ENCODE data around the gene ZBTB16.

Gene ZBTB16
- long read RNA-seq, transcript ZBTB16-201 (7 exons, 2,523 nt): major isoform, 84 of 112 reads
- long read RNA-seq, partial matches to known transcripts: 8 of 112 reads
- long read RNA-seq, other reads (novel, unspliced or antisense): 17 of 112 reads

GRCh38 chr11:114059278-114059983 lies at the start of gene ZBTB16:
TSS of gene ZBTB16 (plus strand) at chr11:114059711. CDS start at chr11:114063301, 3,590 bp downstream.
- no peaks in the 10 kb centered on the region for H3K27me3 ChIP-seq (ENCODE audit: insufficient read depth, poor library complexity, severe bottlenecking)
- H3K27ac ChIP-seq (replicated peaks): peak within 1 kb of the TSS; percentile 88
- DNase-seq (ENCODE audit: low read depth in 1 of 2, low spot score in 1 of 2): peak; percentile 61 to 89
- H3K4me3 ChIP-seq (replicated peaks; ENCODE audit: insufficient read depth, low read length): peak within 1 kb of the TSS; percentile 73
- TF ChIP-seq SPI1 (IDR thresholded peaks at IDR 0.05; ENCODE audit: borderline replicate concordance, low read depth) (peak; percentile 56; the same call in 1 of the 2 replicates), GABPA (IDR thresholded peaks at IDR 0.05; ENCODE audit: low read depth) (peak; percentile 80), REST (IDR thresholded peaks at IDR 0.05; ENCODE audit: insufficient replicate concordance, low read depth) (peak; percentile 11), POLR2AphosphoS5 (IDR thresholded peaks at IDR 0.05; ENCODE audit: low read depth) (no peak; the same call in 1 of the 2 replicates), CTCF (IDR thresholded peaks at IDR 0.05; ENCODE audit: insufficient read depth, low read length) (no peak)

GRCh38 chr11:114010931-114011330 lies 48.6 kb upstream of the ZBTB16 start:
- H3K4me3 ChIP-seq (replicated peaks; ENCODE audit: insufficient read depth, low read length): no peak overlapping the region
- H3K27me3 ChIP-seq (ENCODE audit: insufficient read depth, poor library complexity, severe bottlenecking): no peaks in the 10 kb centered on the region
- no peak for DNase-seq (ENCODE audit: low read depth in 1 of 2, low spot score in 1 of 2)
- TF ChIP-seq GABPA (IDR thresholded peaks at IDR 0.05; ENCODE audit: low read depth) (no peak), REST (IDR thresholded peaks at IDR 0.05; ENCODE audit: insufficient replicate concordance, low read depth) (no peak), POLR2AphosphoS5 (IDR thresholded peaks at IDR 0.05; ENCODE audit: low read depth) (no peak), CTCF (IDR thresholded peaks at IDR 0.05; ENCODE audit: insufficient read depth, low read length) (no peak), SPI1 (IDR thresholded peaks at IDR 0.05; ENCODE audit: borderline replicate concordance, low read depth) (no peak)
- no peak overlapping the region for H3K27ac ChIP-seq (replicated peaks)

- no peak for DNase-seq (ENCODE audit: low read depth in 1 of 2, low spot score in 1 of 2)
- TF ChIP-seq CTCF (IDR thresholded peaks at IDR 0.05; ENCODE audit: insufficient read depth, low read length) (no peak), POLR2AphosphoS5 (IDR thresholded peaks at IDR 0.05; ENCODE audit: low read depth) (no peak), GABPA (IDR thresholded peaks at IDR 0.05; ENCODE audit: low read depth) (no peak), REST (IDR thresholded peaks at IDR 0.05; ENCODE audit: insufficient replicate concordance, low read depth) (no peak), SPI1 (IDR thresholded peaks at IDR 0.05; ENCODE audit: borderline replicate concordance, low read depth) (no peak)
- H3K27ac ChIP-seq (replicated peaks): no peak overlapping the region
- no peaks in the 10 kb centered on the region for H3K27me3 ChIP-seq (ENCODE audit: insufficient read depth, poor library complexity, severe bottlenecking)
- no peak overlapping the region for H3K4me3 ChIP-seq (replicated peaks; ENCODE audit: insufficient read depth, low read length)
Observed at GRCh38 chr11:114011443-114011842, 48.1 kb upstream of the ZBTB16 start.

Measured in HL-60 (cell line).